Measurements from ENCODE around the gene REM2. TPM values are rescaled to one million over a fixed set of nuclear protein-coding genes. Genes with fewer than 3 reads are reported as not detected.

REM2 gene
- polyA plus RNA-seq, 3 donors = 1.5 to 1.9 (median 1.5) TPM

- DNase-seq (ENCODE audit: extremely low read depth in 1 of 11, low read depth in 9 of 11, low spot score in 4 of 11) = peak in 10 of 11 donors; percentile 80 to 90 (median 84)
These were observed 11.6 kb upstream of the REM2 start, which contains the start of gene LRP10 for GRCh38 chr14:22871224-22872032. Gene LRP10 (plus strand): TSS chr14:22871740. CDS start chr14:22872304, 564 bp downstream.

- DNase-seq (ENCODE audit: extremely low read depth in 1 of 11, low read depth in 9 of 11, low spot score in 4 of 11) = peak in 10 of 11 donors; percentile 82 to 93 (median 89)
These were observed 10.8 kb upstream of the REM2 start for GRCh38 chr14:22872033-22872832.

GRCh38 chr14:22872833-22873520 is 10.0 kb upstream of the REM2 start:
- no peak for DNase-seq (ENCODE audit: extremely low read depth in 1 of 11, low read depth in 9 of 11, low spot score in 4 of 11)

- DNase-seq (ENCODE audit: extremely low read depth in 1 of 11, low read depth in 9 of 11, low spot score in 4 of 11) = no peak
These were observed 7.8 kb upstream of the REM2 start for GRCh38 chr14:22875003-22875747.

GRCh38 chr14:22875748-22876319 is 7.2 kb upstream of the REM2 start:
- DNase-seq (ENCODE audit: extremely low read depth in 1 of 11, low read depth in 9 of 11, low spot score in 4 of 11) = no peak

- DNase-seq (ENCODE audit: extremely low read depth in 1 of 11, low read depth in 9 of 11, low spot score in 4 of 11) = no peak
These were observed 6.0 kb upstream of the REM2 start for GRCh38 chr14:22877000-22877501.

- DNase-seq (ENCODE audit: extremely low read depth in 1 of 11, low read depth in 9 of 11, low spot score in 4 of 11) = no peak
These were observed 4.5 kb upstream of the REM2 start for GRCh38 chr14:22878271-22879246.

- DNase-seq (ENCODE audit: extremely low read depth in 1 of 11, low read depth in 9 of 11, low spot score in 4 of 11) = no peak
These were observed 958 bp upstream of the REM2 start for GRCh38 chr14:22882064-22882463.

GRCh38 chr14:22882529-22883172 is 371 bp upstream of the REM2 start:
- DNase-seq (ENCODE audit: extremely low read depth in 1 of 11, low read depth in 9 of 11, low spot score in 4 of 11) = peak in 8 of 11 donors; percentile 46 to 88 (median 76)

GRCh38 chr14:22884076-22884737 is 1.2 kb downstream of the REM2 start:
- DNase-seq (ENCODE audit: extremely low read depth in 1 of 11, low read depth in 9 of 11, low spot score in 4 of 11) = no peak

GRCh38 chr14:22884738-22885523 is 1.9 kb downstream of the REM2 start:
- no peak for DNase-seq (ENCODE audit: extremely low read depth in 1 of 11, low read depth in 9 of 11, low spot score in 4 of 11)

GRCh38 chr14:22885975-22886374 is 3.0 kb downstream of the REM2 start:
- no peak for DNase-seq (ENCODE audit: extremely low read depth in 1 of 11, low read depth in 9 of 11, low spot score in 4 of 11)

- DNase-seq (ENCODE audit: extremely low read depth in 1 of 11, low read depth in 9 of 11, low spot score in 4 of 11) = peak in 8 of 11 donors; percentile 41 to 80 (median 72)
These were observed 3.7 kb downstream of the REM2 start for GRCh38 chr14:22886500-22887259.

GRCh38 chr14:22887260-22887989 is 4.4 kb downstream of the REM2 start:
- peak; percentile 67 to 92 (median 81) for DNase-seq (ENCODE audit: extremely low read depth in 1 of 11, low read depth in 9 of 11, low spot score in 4 of 11)

Measured in renal cortex interstitium (tissue), 11 donors.